Heart right ventricle (tissue), 16 donors: Measurements from ENCODE around the gene PTDSS2. TPM values are rescaled to one million over a fixed set of nuclear protein-coding genes. Genes with fewer than 3 reads are reported as not detected.

ENCODE experiments used
- ATAC-seq, 8 donors: fragments of 200-7000 bp; cut with Tn5 transposase; one replicate each; pipeline ENCODE4 v1.9.1; 2020; ENCODE audit warnings: mild to moderate bottlenecking in 8 of 8, moderate library complexity in 8 of 8, moderate number of reproducible peaks in 1 of 8
- DNase-seq, 2 donors: peaks; one replicate each; pipeline ENCODE4 v3.0.0-alpha.2; 2020
- H3K27ac ChIP-seq, 10 donors: fragments of 200-600 bp; sonication (generic) in 2 of 10; one replicate each; pipeline versions ENCODE4 v1.5.0 to v1.8.0; 2020 to 2022; ENCODE audit warnings: mild to moderate bottlenecking in 3 of 10
- H3K27me3 ChIP-seq, 7 donors: fragments of 200-600 bp; one replicate each; pipeline ENCODE4 v1.8.0; 2021 to 2022; ENCODE audit warnings: mild to moderate bottlenecking in 2 of 7
- H3K36me3 ChIP-seq, 9 donors: fragments of 200-600 bp; sonication (generic) in 1 of 9; one replicate each; pipeline versions ENCODE4 v1.5.0 to v1.8.0; 2020 to 2022; ENCODE audit warnings: mild to moderate bottlenecking in 2 of 9
- H3K4me1 ChIP-seq, 9 donors: fragments of 200-600 bp; sonication (generic) in 1 of 9; one replicate each; pipeline versions ENCODE4 v1.5.0 to v1.8.0; 2020 to 2022; ENCODE audit warnings: mild to moderate bottlenecking in 4 of 9
- H3K4me3 ChIP-seq, 10 donors: fragments of 200-600 bp; sonication (generic) in 2 of 10; one replicate each; pipeline versions ENCODE4 v1.5.0 to v1.8.0; 2020 to 2022; ENCODE audit warnings: mild to moderate bottlenecking in 7 of 10, moderate library complexity in 2 of 10
- H3K9me3 ChIP-seq, 11 donors: fragments of 200-600 bp in 10 of 11; sonication (generic) in 2 of 11; one replicate each; pipeline versions ENCODE4 v1.5.0 to v1.8.0; 2013 to 2022; ENCODE audit warnings: mild to moderate bottlenecking in 2 of 11, control low read depth in 1 of 11, moderate library complexity in 1 of 11
- CTCF ChIP-seq, 9 donors: fragments of 200-600 bp; sonication (generic) in 2 of 9; IDR thresholded peaks; one replicate each; pipeline versions ENCODE4 v1.5.0 to v1.8.0; 2021 to 2022; ENCODE audit warnings: antibody characterized with exemption in 9 of 9, mild to moderate bottlenecking in 5 of 9, moderate library complexity in 1 of 9
- WGBS, 2 donors: extraction: QIAGEN DNeasy Blood & Tissue Kit; methylation state at CpG; one replicate each; pipeline ENCODE4 v1.1.7; 2013; ENCODE audit warnings: inconsistent platforms in 1 of 2; 5-methylcytosine and 5-hydroxymethylcytosine counted together
- intact Hi-C, 10 donors: fragments of 100-400 bp; cut with DNase I; formaldehyde crosslinking; loops; one replicate each; pipeline versions ENCODE4 v1.11.1 to v1.14.2; 2022
- polyA plus RNA-seq, 2 donors: library from polyadenylated mRNA; stranded (reverse); fragments of 200-250 nt; gene quantifications; one replicate each; pipeline ENCODE4 v1.2.3, GENCODE V29; 2013
- total RNA-seq, 10 donors: library from RNA; stranded (reverse); fragmentation: NEBNext Ultra II Directional in 3 of 10; extraction: Animal tissue kit (Norgen Biotek cat#: 25700) in 3 of 10; gene quantifications; one replicate each; pipeline versions ENCODE4 v1.2.1 to v1.2.4, GENCODE V29; 2021 to 2023
- donor health status: Arrhythmogenic right ventricular cardiomyopathy.
- donor health status: ischemic (EF 13 %, LVEDD 7.1; RV severe dilation, severe dysfunction).
- donor health status: healthy with polysubstance abuse.
- donor health status: DM: no; HTN: yes; CAD: no.
- donor health status: DM: no; HTN: no; CAD: no.
- donor health status: ischemic (EF 25% LVEDD 6.9; RV normal size, moderate dysfunction).
- donor health status: ischemic (EF 25% LVEDD 5.7; RV mildly dilated, moderate dysfunction).
- donor health status: healthy.
- donor health status: DM: yes; HTN: yes; CAD: no.
- donor health status: Ischemic cardiomyopathy.
- donor health status: ischemic (EF 35%, LVEDD 5.7; RV mildly dilated, moderate dysfunction).
- donor health status: nonischemic (EF 11% LVEDD 7.7; RV severe dilation, severe dysfunction).
- donor health status: DM: yes; HTN: yes; CAD: no.
- donor health status: PGD.
- donor health status: ischemic (EF 29% LVEDD 5.4; RV normal size, mild dysfunction).
- donor health status: nonischemic (EF 23%, LVEDD 6.1; RV moderate dilation, normal function).

The PTDSS2 gene
- total and polyA plus RNA-seq, 12 donors: 16.7 to 55.5 (median 26.3) TPM

GRCh38 chr11:502288-503178 is 52.5 kb downstream of the PTDSS2 start:
- Histone ChIP-seq H3K9me3 (no peaks in the 10 kb centered on the region), H3K27ac (peak overlapping the region in 9 of 10 donors; percentile 34 to 100 (median 98)), H3K36me3 (peaks cover 0 to 49% (median 40%) of the 10 kb centered on the region in 9 donors), H3K4me3 (peak overlapping the region in 2 of 10 donors; percentile 68 to 95), H3K4me1 (peaks cover 26 to 88% (median 67%) of the 10 kb centered on the region in 9 donors), H3K27me3 (no peaks in the 10 kb centered on the region)
- intact Hi-C loops: loop anchor here in 5 of 10 donors (5.0 to 10.0 kb wide), 5 partner anchors 48 to 298 kb away; partner anchors contain the start of genes PTDSS2 (in 3 of the 5), BET1L (in 1 of the 5) and RIC8A (in 1 of the 5)
- 80 to 81% methylated on average over 10 of the region's 10 CpGs for WGBS, 2 donors
- DNase-seq (no peak), ATAC-seq (no peak)
- no peak for TF ChIP-seq CTCF (IDR thresholded peaks at IDR 0.05)

- H3K27ac ChIP-seq: peak overlapping the region; percentile 44 to 100 (median 92)
- no peaks in the 10 kb centered on the region for H3K9me3 ChIP-seq
- WGBS, 2 donors: 57 to 64% methylated on average over 24 of the region's 24 CpGs
- peak in 1 of 8 donors; percentile 3 for ATAC-seq
- H3K27me3 ChIP-seq: no peaks in the 10 kb centered on the region
- H3K36me3 ChIP-seq: peaks cover 0 to 44% (median 32%) of the 10 kb centered on the region in 9 donors
- peak overlapping the region; percentile 29 to 96 (median 74) for H3K4me3 ChIP-seq
- peak in 1 of 2 donors; percentile 50 for DNase-seq
- TF ChIP-seq CTCF (IDR thresholded peaks at IDR 0.05): no peak
- H3K4me1 ChIP-seq: peaks cover 26 to 89% (median 71%) of the 10 kb centered on the region in 9 donors
- intact Hi-C loops: loop anchor here in 5 of 10 donors (5.0 to 10.0 kb wide), 5 partner anchors 49 to 299 kb away; partner anchors contain the start of genes PTDSS2 (in 3 of the 5), BET1L (in 1 of the 5) and RIC8A (in 1 of the 5)
Measured at GRCh38 chr11:503179-503981, 53.3 kb downstream of the PTDSS2 start.

- intact Hi-C loops: loop anchor here in 5 of 10 donors (5.0 to 10.0 kb wide), 5 partner anchors 50 to 300 kb away; partner anchors contain the start of genes PTDSS2 (in 3 of the 5), BET1L (in 1 of the 5) and RIC8A (in 1 of the 5)
- peaks cover 24 to 79% (median 62%) of the 10 kb centered on the region in 9 donors for H3K4me1 ChIP-seq
Measured at GRCh38 chr11:504053-504993, 54.2 kb downstream of the PTDSS2 start.

More at GRCh38 chr11:504053-504993, 54.2 kb downstream of the PTDSS2 start:
- Histone ChIP-seq H3K9me3 (no peaks in the 10 kb centered on the region), H3K27ac (peak overlapping the region; percentile 44 to 100 (median 92)), H3K36me3 (peaks cover 0 to 42% (median 23%) of the 10 kb centered on the region in 9 donors), H3K4me3 (peak overlapping the region; percentile 29 to 96 (median 74)), H3K27me3 (no peaks in the 10 kb centered on the region)
- no peak for TF ChIP-seq CTCF (IDR thresholded peaks at IDR 0.05)
- 4 to 6% methylated on average over 71 to 72 of the region's 72 CpGs for WGBS, 2 donors
- ATAC-seq (no peak), DNase-seq (peak; percentile 37 to 54)
